SK-N-SH (cell line): ENCODE measurements around the gene MFAP1. TPM values are rescaled to one million over a fixed set of nuclear protein-coding genes. Genes with fewer than 3 reads are reported as not detected.

Source experiments
- CTCF ChIA-PET: fragments of 300-600, 350-600 bp; formaldehyde crosslinking; extraction: SDS; loops from one replicate; lab custom pipeline; 2021; lab: Yijun Ruan, JAX
- POLR2A ChIA-PET: fragments of 350-600 bp; sonication (Branson Sonifier 250); formaldehyde crosslinking; extraction: SDS; loops from one replicate; lab custom pipeline; 2020; ENCODE audit warnings: antibody characterized with exemption, inconsistent platforms; lab: Yijun Ruan, JAX
- DNase-seq: peaks from one replicate; pipeline ENCODE4 v3.0.0; 2012
- H2AFZ ChIP-seq: fragments of 200-600 bp; sonication (generic); 2 replicates; pipeline ENCODE4 v1.8.1; 2016; ENCODE audit warnings: antibody characterized with exemption, mild to moderate bottlenecking, low read depth
- H3F3A ChIP-seq: fragments of 200-600 bp; sonication (generic); replicated peaks from 2 replicates; pipeline ENCODE3; 2016; ENCODE audit warnings: antibody characterized with exemption, mild to moderate bottlenecking; ENCODE audit not compliant: insufficient read depth
- H3K27ac ChIP-seq, 2 experiments: fragments of 200-500 bp in 1 of 2; fragments of 200-600 bp in 1 of 2; sonication (Bioruptor generic) in 1 of 2; sonication (generic), shearing (Covaris generic) in 1 of 2; 2 replicates each; pipeline versions ENCODE4 v1.5.1 to v1.6.1; 2014 to 2016; ENCODE audit warnings: low read depth in 2 of 2, inconsistent platforms in 1 of 2, low read length in 1 of 2, mild to moderate bottlenecking in 1 of 2, mixed read lengths in 1 of 2
- H3K27me3 ChIP-seq: fragments of 200-600 bp; sonication (generic), shearing (Covaris generic); 2 replicates; pipeline ENCODE4 v1.6.1; 2016; ENCODE audit warnings: mixed run types; ENCODE audit not compliant: insufficient read depth
- H3K36me3 ChIP-seq, 2 experiments: fragments of 200-500 bp in 1 of 2; fragments of 200-600 bp in 1 of 2; sonication (Bioruptor generic) in 1 of 2; sonication (generic) in 1 of 2; replicated peaks in 1 of 2; 2 replicates each; pipeline versions ENCODE3 to v1.5.1; 2014 to 2016; ENCODE audit warnings: low read length in 1 of 2, mild to moderate bottlenecking in 1 of 2; ENCODE audit not compliant: insufficient read depth in 2 of 2, control insufficient read depth in 1 of 2
- H3K4me1 ChIP-seq, 2 experiments: fragments of 200-500 bp in 1 of 2; fragments of 200-600 bp in 1 of 2; sonication (Bioruptor generic) in 1 of 2; sonication (generic), shearing (Covaris generic) in 1 of 2; 2 replicates each; pipeline versions ENCODE4 v1.5.1 to v1.6.1; 2014 to 2016; ENCODE audit warnings: low read depth in 1 of 2, low read length in 1 of 2, mixed run types in 1 of 2; ENCODE audit not compliant: insufficient read depth in 2 of 2, control insufficient read depth in 1 of 2
- H3K4me2 ChIP-seq: fragments of 200-600 bp; sonication (generic), shearing (Covaris generic); 2 replicates; pipeline ENCODE4 v1.6.1; 2017; ENCODE audit warnings: mixed run types
- H3K4me3 ChIP-seq, 2 experiments: fragments of 200-500 bp in 1 of 2; fragments of 200-600 bp in 1 of 2; sonication (Bioruptor generic) in 1 of 2; sonication (generic), shearing (Covaris generic) in 1 of 2; 2 replicates each; pipeline versions ENCODE4 v1.5.1 to v1.8.1; 2014 to 2016; ENCODE audit warnings: low read depth in 2 of 2, inconsistent platforms in 1 of 2, low read length in 1 of 2, mild to moderate bottlenecking in 1 of 2, mixed read lengths in 1 of 2, moderate library complexity in 1 of 2
- H3K79me2 ChIP-seq: fragments of 200-600 bp; sonication (generic); 2 replicates; pipeline ENCODE4 v1.8.1; 2017; ENCODE audit warnings: mild to moderate bottlenecking; ENCODE audit not compliant: insufficient read depth
- H3K9ac ChIP-seq: fragments of 200-600 bp; sonication (generic); 2 replicates; pipeline ENCODE4 v1.6.1; 2017; ENCODE audit warnings: mixed run types
- H3K9me2 ChIP-seq: fragments of 200-600 bp; sonication (generic); 2 replicates; pipeline ENCODE4 v1.6.1; 2017; ENCODE audit warnings: mixed run types
- H3K9me3 ChIP-seq: fragments of 200-600 bp; sonication (generic); 2 replicates; pipeline ENCODE4 v1.6.1; 2017; ENCODE audit warnings: mixed run types, mild to moderate bottlenecking, moderate library complexity
- H4K20me1 ChIP-seq: fragments of 200-600 bp; sonication (generic); 2 replicates; pipeline ENCODE4 v1.6.1; 2017; ENCODE audit warnings: mild to moderate bottlenecking, mixed run types; ENCODE audit not compliant: insufficient read depth
- ELF1 ChIP-seq: IDR thresholded peaks from 2 replicates; pipeline ENCODE4 v1.4.0; 2012
- EP300 ChIP-seq, 2 experiments: IDR thresholded peaks; 2 replicates each; pipeline versions ENCODE4 v1.4.0 to v1.6.1; 2012; ENCODE audit warnings: borderline replicate concordance in 1 of 2, low read depth in 1 of 2, low read length in 1 of 2
- EZH2phosphoT487 ChIP-seq: fragments of 200-600 bp; sonication (generic); IDR thresholded peaks from 2 replicates; pipeline ENCODE4 v1.6.1; 2017; ENCODE audit warnings: low read depth, mixed run types, mild to moderate bottlenecking, antibody characterized with exemption, moderate library complexity, borderline replicate concordance
- GATA2 ChIP-seq: sonication (generic); formaldehyde crosslinking; IDR thresholded peaks from 2 replicates; pipeline ENCODE4 v1.5.0; 2020; ENCODE audit warnings: mild to moderate bottlenecking, missing genetic modification reagents
- NFIC ChIP-seq: IDR thresholded peaks from 2 replicates; pipeline ENCODE4 v1.4.0; 2012; ENCODE audit warnings: borderline replicate concordance
- NRF1 ChIP-seq: IDR thresholded peaks from 2 replicates; pipeline ENCODE4 v1.6.1; 2012; ENCODE audit warnings: low read depth, mild to moderate bottlenecking, low read length
- PBX3 ChIP-seq: IDR thresholded peaks from 2 replicates; pipeline ENCODE4; 2012
- POLR2AphosphoS5 ChIP-seq: IDR thresholded peaks from 2 replicates; pipeline ENCODE4 v1.6.1; 2012; ENCODE audit warnings: low read depth, low read length
- RCOR1 ChIP-seq: fragments of 150-350 bp; IDR thresholded peaks from 2 replicates; pipeline ENCODE4 v1.6.1; 2017; ENCODE audit warnings: antibody characterized with exemption, low read length
- RFX5 ChIP-seq: IDR thresholded peaks from 2 replicates; pipeline ENCODE4 v1.6.1; 2012; ENCODE audit warnings: mild to moderate bottlenecking, improper control_type of control experiment, low read length
- RXRA ChIP-seq: IDR thresholded peaks from 2 replicates; pipeline ENCODE4 v1.4.0; 2012; ENCODE audit warnings: low read depth, mild to moderate bottlenecking, borderline replicate concordance
- SIN3A ChIP-seq: IDR thresholded peaks from 2 replicates; pipeline ENCODE4 v1.6.1; 2012; ENCODE audit warnings: low read depth, mild to moderate bottlenecking, low read length, moderate library complexity, borderline replicate concordance
- TCF12 ChIP-seq: IDR thresholded peaks from 2 replicates; pipeline ENCODE4 v1.4.0; 2012
- USF1 ChIP-seq: IDR thresholded peaks from 2 replicates; pipeline ENCODE4 v1.4.0; 2012; ENCODE audit warnings: low read depth, borderline replicate concordance
- ZBTB33 ChIP-seq: IDR thresholded peaks from 2 replicates; pipeline ENCODE4 v1.4.0; 2012; ENCODE audit warnings: low read depth, borderline replicate concordance
- WGBS: methylation state at CpG from one replicate; pipeline ENCODE4 v1.1.6; 2017; ENCODE audit warnings: low lambda C conversion rate; 5-methylcytosine and 5-hydroxymethylcytosine counted together
- polyA plus RNA-seq, 3 experiments: library from polyadenylated mRNA; depleted of rRNA; stranded (reverse); fragments of >200 nt; gene quantifications; 2 replicates each; pipeline ENCODE4 v1.2.3, GENCODE V29; 2012
- TF ChIP-seq, protein P1 (sequence below): IDR thresholded peaks from 2 replicates; pipeline ENCODE4 v1.6.1; 2012; ENCODE audit warnings: mild to moderate bottlenecking, low read depth, low read length, moderate library complexity
- TF ChIP-seq, protein P2 (sequence below): fragments of 150-350 bp; IDR thresholded peaks from 2 replicates; pipeline ENCODE4 v1.6.1; 2016; ENCODE audit warnings: mild to moderate bottlenecking, low read depth, low read length
- TF ChIP-seq, protein P3 (sequence below): IDR thresholded peaks from 2 replicates; pipeline ENCODE4 v1.4.0; 2012; ENCODE audit warnings: low read depth

Gene MFAP1
- polyA plus RNA-seq, 1 of the 3 experiments (the other 2 are of a cell fraction), result 16.5 TPM

DNA sequence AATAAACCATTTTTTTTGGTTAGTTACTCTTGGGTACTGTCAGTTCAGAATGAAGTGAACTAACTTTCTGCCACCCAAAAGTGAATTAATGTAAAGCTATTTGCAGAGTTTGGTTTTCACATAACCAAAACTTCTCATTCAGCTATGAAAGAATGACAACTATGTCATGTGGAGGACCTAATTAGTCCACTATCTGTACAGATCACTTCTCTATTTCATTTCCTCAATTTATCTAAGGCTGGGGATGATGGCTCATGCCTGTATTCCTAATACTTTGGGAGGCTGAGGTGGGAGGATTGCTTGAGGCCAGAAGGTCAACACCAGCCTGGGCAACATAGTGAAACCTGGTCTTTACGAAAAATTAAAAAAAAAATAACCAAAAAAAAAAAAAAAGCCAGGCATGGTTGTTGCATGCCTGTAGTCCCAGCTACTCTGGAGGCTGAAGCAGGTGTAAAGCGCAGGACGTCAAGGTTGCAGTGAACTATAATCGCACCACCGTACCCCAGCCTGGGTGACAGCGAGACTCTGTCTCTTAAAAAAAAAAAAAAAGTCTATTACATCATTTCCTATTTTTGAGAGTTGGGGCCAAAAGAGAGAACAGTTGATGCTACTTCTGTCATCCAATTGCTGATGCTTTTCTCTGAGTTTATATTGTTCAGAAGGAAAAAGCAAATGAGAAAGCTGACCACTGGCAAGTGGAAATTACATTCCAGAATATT, 15.4 kb downstream of the MFAP1 start:
- 90% methylated on average over 6 of the region's 6 CpGs for WGBS
- Histone ChIP-seq H3K4me3 (no peak overlapping the region), H2AFZ (no peak overlapping the region), H3K4me1 (no peaks in the 10 kb centered on the region), H3K4me2 (no peak overlapping the region), H3K27me3 (no peaks in the 10 kb centered on the region), H3K9me2 (no peaks in the 10 kb centered on the region), H3K79me2 (no peaks in the 10 kb centered on the region), H3F3A (peaks cover 20% of the 10 kb centered on the region), H4K20me1 (no peaks in the 10 kb centered on the region), H3K36me3 (peaks cover 58 to 86% of the 10 kb centered on the region in 2 experiments), H3K27ac (no peak overlapping the region), H3K9me3 (no peaks in the 10 kb centered on the region), H3K9ac (no peak overlapping the region)
- POLR2A ChIA-PET, result interaction anchor here (2.0 kb wide), 1 partner anchor 8 kb away, joined by 5 read pairs; the partner anchor contains the start of genes HYPK and SERINC4
- DNase-seq, result no peak
- no peak for TF ChIP-seq RXRA
- TF ChIP-seq, protein P1, sequence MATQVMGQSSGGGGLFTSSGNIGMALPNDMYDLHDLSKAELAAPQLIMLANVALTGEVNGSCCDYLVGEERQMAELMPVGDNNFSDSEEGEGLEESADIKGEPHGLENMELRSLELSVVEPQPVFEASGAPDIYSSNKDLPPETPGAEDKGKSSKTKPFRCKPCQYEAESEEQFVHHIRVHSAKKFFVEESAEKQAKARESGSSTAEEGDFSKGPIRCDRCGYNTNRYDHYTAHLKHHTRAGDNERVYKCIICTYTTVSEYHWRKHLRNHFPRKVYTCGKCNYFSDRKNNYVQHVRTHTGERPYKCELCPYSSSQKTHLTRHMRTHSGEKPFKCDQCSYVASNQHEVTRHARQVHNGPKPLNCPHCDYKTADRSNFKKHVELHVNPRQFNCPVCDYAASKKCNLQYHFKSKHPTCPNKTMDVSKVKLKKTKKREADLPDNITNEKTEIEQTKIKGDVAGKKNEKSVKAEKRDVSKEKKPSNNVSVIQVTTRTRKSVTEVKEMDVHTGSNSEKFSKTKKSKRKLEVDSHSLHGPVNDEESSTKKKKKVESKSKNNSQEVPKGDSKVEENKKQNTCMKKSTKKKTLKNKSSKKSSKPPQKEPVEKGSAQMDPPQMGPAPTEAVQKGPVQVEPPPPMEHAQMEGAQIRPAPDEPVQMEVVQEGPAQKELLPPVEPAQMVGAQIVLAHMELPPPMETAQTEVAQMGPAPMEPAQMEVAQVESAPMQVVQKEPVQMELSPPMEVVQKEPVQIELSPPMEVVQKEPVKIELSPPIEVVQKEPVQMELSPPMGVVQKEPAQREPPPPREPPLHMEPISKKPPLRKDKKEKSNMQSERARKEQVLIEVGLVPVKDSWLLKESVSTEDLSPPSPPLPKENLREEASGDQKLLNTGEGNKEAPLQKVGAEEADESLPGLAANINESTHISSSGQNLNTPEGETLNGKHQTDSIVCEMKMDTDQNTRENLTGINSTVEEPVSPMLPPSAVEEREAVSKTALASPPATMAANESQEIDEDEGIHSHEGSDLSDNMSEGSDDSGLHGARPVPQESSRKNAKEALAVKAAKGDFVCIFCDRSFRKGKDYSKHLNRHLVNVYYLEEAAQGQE, result no peak
- TF ChIP-seq NRF1, result no peak
- no peak for TF ChIP-seq EP300 (IDR thresholded peaks at IDR 0.05; ENCODE audit: borderline replicate concordance in 1 of 2, low read depth in 1 of 2, low read length in 1 of 2)
- no peak for TF ChIP-seq USF1
- no peak for TF ChIP-seq RFX5
- no peak for TF ChIP-seq TCF12
- TF ChIP-seq POLR2AphosphoS5, result no peak
- no peak for TF ChIP-seq SIN3A
- TF ChIP-seq, protein P2, sequence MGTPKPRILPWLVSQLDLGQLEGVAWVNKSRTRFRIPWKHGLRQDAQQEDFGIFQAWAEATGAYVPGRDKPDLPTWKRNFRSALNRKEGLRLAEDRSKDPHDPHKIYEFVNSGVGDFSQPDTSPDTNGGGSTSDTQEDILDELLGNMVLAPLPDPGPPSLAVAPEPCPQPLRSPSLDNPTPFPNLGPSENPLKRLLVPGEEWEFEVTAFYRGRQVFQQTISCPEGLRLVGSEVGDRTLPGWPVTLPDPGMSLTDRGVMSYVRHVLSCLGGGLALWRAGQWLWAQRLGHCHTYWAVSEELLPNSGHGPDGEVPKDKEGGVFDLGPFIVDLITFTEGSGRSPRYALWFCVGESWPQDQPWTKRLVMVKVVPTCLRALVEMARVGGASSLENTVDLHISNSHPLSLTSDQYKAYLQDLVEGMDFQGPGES, result no peak
- no peak for TF ChIP-seq ZBTB33
- no peak for TF ChIP-seq GATA2 (CRISPR knock-in tag)
- no peak for TF ChIP-seq ELF1
- no peak for TF ChIP-seq EZH2phosphoT487
- no peak for TF ChIP-seq NFIC
- no peak for TF ChIP-seq RCOR1
- TF ChIP-seq, protein P3, sequence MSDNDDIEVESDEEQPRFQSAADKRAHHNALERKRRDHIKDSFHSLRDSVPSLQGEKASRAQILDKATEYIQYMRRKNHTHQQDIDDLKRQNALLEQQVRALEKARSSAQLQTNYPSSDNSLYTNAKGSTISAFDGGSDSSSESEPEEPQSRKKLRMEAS, result no peak
- no peak for TF ChIP-seq PBX3
- CTCF ChIA-PET, result interaction anchor here (0.7 to 0.9 kb wide), 2 partner anchors 8 to 39 kb away, joined by 3 to 5 read pairs; no protein-coding TSS in a partner anchor
